ENCODE data around the gene MXRA7. TPM values are rescaled to one million over a fixed set of nuclear protein-coding genes. Genes with fewer than 3 reads are reported as not detected.
A peak's percentile ranks its signal among the peaks of the same experiment; 100 is the strongest.

Gene MXRA7
- total and polyA plus RNA-seq, 2 experiments from 2014 or later, result 48.0 to 625 TPM

DNA sequence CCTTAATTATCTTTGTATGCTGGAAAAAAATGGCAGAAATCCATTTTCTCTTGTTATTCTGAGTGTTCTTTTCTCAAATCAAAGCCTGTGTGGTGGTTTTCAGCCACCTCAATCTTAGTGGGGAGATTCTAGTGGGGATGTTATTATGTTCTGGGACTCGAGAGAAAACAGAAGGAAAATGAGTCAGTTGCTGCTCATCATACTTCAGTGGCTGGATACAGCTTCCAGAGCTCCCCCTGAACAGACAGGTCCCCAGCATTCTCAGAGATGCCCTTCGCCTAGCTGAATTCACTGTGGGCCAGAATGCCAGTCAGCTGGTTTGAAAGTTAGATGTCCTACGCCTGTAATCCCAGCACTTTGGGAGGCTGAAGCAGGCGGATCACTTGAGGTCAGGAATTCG is 75.7 kb downstream of the MXRA7 start:
- Histone ChIP-seq H4K20me1 (ENCODE audit: insufficient read depth) (no peaks in the 10 kb centered on the region), H3K4me2 (ENCODE audit: unreplicated experiment) (peak overlapping the region; percentile 55), H3K27me3 (replicated peaks; ENCODE audit: insufficient read depth) (no peaks in the 10 kb centered on the region), H3K27ac (peak overlapping the region; percentile 63), H3K9ac (0 out of 2 replicates have a peak overlapping the region, but pooled peaks have one; percentile 4), H3K9me2 (ENCODE audit: insufficient read depth) (no peaks in the 10 kb centered on the region), H3K9me3 (ENCODE audit: low read depth) (no peaks in the 10 kb centered on the region), H3K36me3 (ENCODE audit: low read depth) (no peaks in the 10 kb centered on the region), H3F3A (ENCODE audit: insufficient read depth) (peaks cover 13% of the 10 kb centered on the region), H3K4me1 (ENCODE audit: insufficient read depth) (peaks cover 17% of the 10 kb centered on the region), H2AFZ (no peak overlapping the region), H3K79me2 (ENCODE audit: insufficient read depth) (no peaks in the 10 kb centered on the region), H3K4me3 (peak overlapping the region; percentile 3; the same call in 1 of the 2 replicates)
- WGBS, 2 experiments (ENCODE audit: low coverage in 1 of 2, low lambda C conversion rate in 2 of 2, missing lambda C conversion rate in 2 of 2), result 63 to 64% methylated on average over 5 of the region's 5 CpGs
- peak; percentile 63 for DNase-seq
- TF ChIP-seq EZH2phosphoT487 (IDR thresholded peaks at IDR 0.05; ENCODE audit: insufficient read depth, low read depth), result no peak
- no peak for TF ChIP-seq EZH2 (IDR thresholded peaks at IDR 0.05; ENCODE audit: insufficient read depth, poor library complexity, severe bottlenecking)
- in situ Hi-C loops (cut with MboI), result no loop called here

DNA sequence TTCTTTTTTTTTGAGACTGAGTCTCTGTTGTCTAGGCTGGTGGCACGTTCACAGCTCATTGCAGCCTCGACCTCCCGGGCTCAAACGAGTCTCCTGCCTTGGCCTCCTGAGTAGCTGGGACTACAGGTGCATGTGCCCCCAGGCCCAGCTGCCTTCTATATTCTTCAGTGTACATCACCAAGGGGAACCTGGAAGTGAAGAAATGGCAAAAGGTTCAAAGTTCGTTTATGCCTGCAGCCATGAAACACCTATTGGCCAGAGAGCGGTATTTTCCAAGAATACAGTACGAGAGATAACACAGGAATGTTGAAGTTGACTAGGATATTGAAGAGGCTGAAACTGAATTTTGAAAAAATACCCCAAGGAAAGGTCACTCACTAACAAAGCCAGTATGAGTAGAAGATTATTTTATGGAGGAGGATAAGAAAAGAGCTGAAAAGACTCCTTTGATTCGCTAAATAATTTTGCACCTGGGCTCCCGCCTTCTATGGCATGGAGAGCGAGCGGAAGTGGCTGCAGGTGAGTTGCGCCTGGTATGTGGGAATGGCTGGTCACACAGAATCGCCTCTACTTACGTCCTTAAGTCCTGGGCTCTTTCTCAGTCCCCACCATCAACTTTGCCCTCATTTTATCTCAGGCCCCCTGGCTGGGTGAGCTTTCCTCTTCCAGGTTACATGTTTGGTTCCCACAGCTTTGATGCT is 77.0 kb downstream of the MXRA7 start:
- no peaks in the 10 kb centered on the region for H3K79me2 ChIP-seq (ENCODE audit: insufficient read depth)

DNA sequence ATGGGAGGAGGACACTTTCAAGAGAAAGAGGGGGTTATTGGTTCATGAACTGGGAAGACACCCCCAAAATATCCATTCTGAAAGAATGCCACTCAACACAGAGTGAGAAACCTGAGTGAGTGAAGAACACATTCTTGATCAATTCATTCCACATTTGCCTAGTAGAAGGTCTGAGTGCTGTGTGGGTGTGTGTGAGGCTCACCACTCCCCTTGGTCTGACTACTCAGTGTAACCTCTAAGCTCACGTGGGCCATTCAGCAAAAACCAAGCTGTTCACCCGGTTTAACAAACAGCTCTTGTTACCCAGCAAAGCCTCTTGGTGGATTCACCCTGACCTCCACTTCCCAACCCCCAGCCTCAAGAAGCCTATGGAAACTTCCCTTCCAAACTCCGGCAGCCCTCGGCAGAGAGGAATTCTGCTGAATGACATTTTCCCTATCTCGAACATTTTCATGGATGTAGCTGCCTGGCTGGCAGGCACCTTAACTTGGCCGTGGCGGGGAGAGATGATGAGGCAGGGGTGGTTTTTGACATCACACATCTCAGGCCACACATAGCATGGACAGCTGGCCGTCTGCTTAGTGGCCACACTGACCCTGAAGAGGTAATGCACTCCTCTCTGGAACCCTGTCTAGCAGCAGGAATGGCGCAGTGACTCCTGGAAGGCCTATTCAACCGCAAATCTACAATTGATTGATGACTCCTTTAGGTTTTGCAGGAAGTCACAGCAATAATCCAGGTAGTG is 78.8 kb downstream of the MXRA7 start:
- Histone ChIP-seq H3K9me2 (ENCODE audit: insufficient read depth) (no peaks in the 10 kb centered on the region), H3K36me3 (ENCODE audit: low read depth) (no peaks in the 10 kb centered on the region), H3K4me3 (no peak overlapping the region), H2AFZ (no peak overlapping the region), H4K20me1 (ENCODE audit: insufficient read depth) (no peaks in the 10 kb centered on the region), H3K27ac (no peak overlapping the region), H3F3A (ENCODE audit: insufficient read depth) (peaks cover 13% of the 10 kb centered on the region), H3K79me2 (ENCODE audit: insufficient read depth) (no peaks in the 10 kb centered on the region), H3K9me3 (ENCODE audit: low read depth) (no peaks in the 10 kb centered on the region), H3K9ac (no peak overlapping the region), H3K4me2 (ENCODE audit: unreplicated experiment) (no peak overlapping the region), H3K27me3 (replicated peaks; ENCODE audit: insufficient read depth) (no peaks in the 10 kb centered on the region), H3K4me1 (ENCODE audit: insufficient read depth) (peaks cover 17% of the 10 kb centered on the region)
- WGBS, 2 experiments (ENCODE audit: low coverage in 1 of 2, low lambda C conversion rate in 2 of 2, missing lambda C conversion rate in 2 of 2), result 64 to 68% methylated on average over 10 of the region's 10 CpGs
- no peak for TF ChIP-seq EZH2 (IDR thresholded peaks at IDR 0.05; ENCODE audit: insufficient read depth, poor library complexity, severe bottlenecking)
- TF ChIP-seq EZH2phosphoT487 (IDR thresholded peaks at IDR 0.05; ENCODE audit: insufficient read depth, low read depth), result no peak
- peak; percentile 46 for DNase-seq
- in situ Hi-C loops (cut with MboI), result no loop called here

More for the DNA sequence above, 77.0 kb downstream of the MXRA7 start:
- no peak overlapping the region for H3K4me2 ChIP-seq (ENCODE audit: unreplicated experiment)
- TF ChIP-seq EZH2 (IDR thresholded peaks at IDR 0.05; ENCODE audit: insufficient read depth, poor library complexity, severe bottlenecking) (no peak), EZH2phosphoT487 (IDR thresholded peaks at IDR 0.05; ENCODE audit: insufficient read depth, low read depth) (no peak)
- H3K27me3 ChIP-seq (replicated peaks; ENCODE audit: insufficient read depth), result no peaks in the 10 kb centered on the region
- H3K36me3 ChIP-seq (ENCODE audit: low read depth), result no peaks in the 10 kb centered on the region
- no peaks in the 10 kb centered on the region for H3K9me3 ChIP-seq (ENCODE audit: low read depth)
- peaks cover 17% of the 10 kb centered on the region for H3K4me1 ChIP-seq (ENCODE audit: insufficient read depth)
- no peaks in the 10 kb centered on the region for H3K9me2 ChIP-seq (ENCODE audit: insufficient read depth)
- no peak overlapping the region for H3K27ac ChIP-seq
- H2AFZ ChIP-seq, result no peak overlapping the region
- no peak for DNase-seq
- H3K9ac ChIP-seq, result no peak overlapping the region
- H4K20me1 ChIP-seq (ENCODE audit: insufficient read depth), result no peaks in the 10 kb centered on the region
- peaks cover 13% of the 10 kb centered on the region for H3F3A ChIP-seq (ENCODE audit: insufficient read depth)
- in situ Hi-C loops (cut with MboI), result no loop called here
- H3K4me3 ChIP-seq, result no peak overlapping the region
- WGBS, 2 experiments (ENCODE audit: low coverage in 1 of 2, low lambda C conversion rate in 2 of 2, missing lambda C conversion rate in 2 of 2), result 83% methylated on average over 14 of the region's 14 CpGs

DNA sequence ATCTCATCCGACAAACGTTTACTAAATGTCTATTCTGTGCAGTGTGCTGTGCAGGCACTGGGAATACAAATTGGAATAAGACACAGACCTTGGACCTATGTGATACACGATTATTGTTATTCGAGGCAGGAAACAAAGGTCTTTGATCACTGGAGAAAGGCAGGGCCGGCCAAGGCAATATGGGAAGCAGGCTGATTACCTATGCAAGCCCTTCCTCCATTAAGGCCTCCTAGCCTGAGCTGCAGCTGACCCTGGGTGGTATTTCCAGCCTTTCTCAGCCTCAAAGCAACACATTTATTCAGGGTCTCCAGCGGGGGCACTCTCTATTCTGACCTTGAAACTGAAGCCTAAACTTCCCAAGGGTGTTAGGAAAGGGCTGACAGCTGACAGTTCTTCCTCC is 80.6 kb downstream of the MXRA7 start:
- H3K27me3 ChIP-seq (replicated peaks; ENCODE audit: insufficient read depth), result no peaks in the 10 kb centered on the region
- H3K4me2 ChIP-seq (ENCODE audit: unreplicated experiment), result no peak overlapping the region
- no peaks in the 10 kb centered on the region for H3K9me2 ChIP-seq (ENCODE audit: insufficient read depth)
- peaks cover 5% of the 10 kb centered on the region for H3K4me1 ChIP-seq (ENCODE audit: insufficient read depth)
- no peak for TF ChIP-seq EZH2phosphoT487 (IDR thresholded peaks at IDR 0.05; ENCODE audit: insufficient read depth, low read depth)
- no peak for TF ChIP-seq EZH2 (IDR thresholded peaks at IDR 0.05; ENCODE audit: insufficient read depth, poor library complexity, severe bottlenecking)
- no peak overlapping the region for H3K27ac ChIP-seq
- H3K9ac ChIP-seq, result no peak overlapping the region
- H3F3A ChIP-seq (ENCODE audit: insufficient read depth), result peaks cover 6% of the 10 kb centered on the region
- in situ Hi-C loops (cut with MboI), result no loop called here
- 49 to 54% methylated on average over 6 of the region's 6 CpGs for WGBS, 2 experiments (ENCODE audit: low coverage in 1 of 2, low lambda C conversion rate in 2 of 2, missing lambda C conversion rate in 2 of 2)
- no peaks in the 10 kb centered on the region for H3K79me2 ChIP-seq (ENCODE audit: insufficient read depth)
- no peaks in the 10 kb centered on the region for H3K9me3 ChIP-seq (ENCODE audit: low read depth)
- DNase-seq, result no peak
- no peak overlapping the region for H3K4me3 ChIP-seq
- H4K20me1 ChIP-seq (ENCODE audit: insufficient read depth), result no peaks in the 10 kb centered on the region
- no peaks in the 10 kb centered on the region for H3K36me3 ChIP-seq (ENCODE audit: low read depth)
- H2AFZ ChIP-seq, result no peak overlapping the region

MicroRNAs within 50 kb of the gene (microRNA counts, 767-probe panel; counts per million panel counts)
- microRNA hsa-miR-636, result 447 counts per million, percentile 86 among the panel's probes with 10 or more counts

Small RNA genes within 50 kb of the gene (microRNA-seq; reads per million reads assigned to microRNA genes)
- gene MIR636 (ENCODE audit: borderline number of aligned reads), result 3.1 reads per million

Small RNA genes within 50 kb of the gene (small RNA-seq; reads per million reads assigned to genes)
- gene AC005837.3 (ENCODE audit: low read depth, low replicate concordance) (not detected), gene RF02271 (ENCODE audit: low read depth, low replicate concordance) (not detected), gene RNU6-227P (ENCODE audit: low read depth, low replicate concordance) (not detected), gene RNU6-97P (ENCODE audit: low read depth, low replicate concordance) (not detected), gene RNY4P36 (ENCODE audit: low read depth, low replicate concordance) (1.1 reads per million, percentile 45 among the genes with 10 or more reads in this experiment)

Other genes starting within 250 kb of the MXRA7 start
- gene AANAT, start 243.4 kb downstream of the MXRA7 start, total RNA-seq (2014; rRNA removed; shearing (Covaris generic)), result not detected in 2 replicates
- 0.72 TPM in 1 of 2 replicates, not detected in the other for gene AANAT, start 243.4 kb downstream of the MXRA7 start, polyA plus RNA-seq (2016; fragmentation: Nextera tagmentation; extraction: Ambion mirVana)
- gene RHBDF2, start 209.5 kb downstream of the MXRA7 start, total RNA-seq (2014; rRNA removed; shearing (Covaris generic)), result 8.9 and 10.0 TPM in 2 replicates
- 12.7 and 12.9 TPM in 2 replicates for gene RHBDF2, start 209.5 kb downstream of the MXRA7 start, polyA plus RNA-seq (2016; fragmentation: Nextera tagmentation; extraction: Ambion mirVana)
- 6.3 and 8.3 TPM in 2 replicates for gene CYGB, start 173.3 kb downstream of the MXRA7 start, total RNA-seq (2014; rRNA removed; shearing (Covaris generic))
- 1.1 and 1.6 TPM in 2 replicates for gene CYGB, start 173.3 kb downstream of the MXRA7 start, polyA plus RNA-seq (2016; fragmentation: Nextera tagmentation; extraction: Ambion mirVana)
- 1.5 and 3.4 TPM in 2 replicates for gene PRCD, start 170.9 kb downstream of the MXRA7 start, total RNA-seq (2014; rRNA removed; shearing (Covaris generic))
- gene PRCD, start 170.9 kb downstream of the MXRA7 start, polyA plus RNA-seq (2016; fragmentation: Nextera tagmentation; extraction: Ambion mirVana), result 0.43 and 0.93 TPM in 2 replicates
- 0.65 and 1.4 TPM in 2 replicates for gene ST6GALNAC2, start 125.1 kb downstream of the MXRA7 start, total RNA-seq (2014; rRNA removed; shearing (Covaris generic))
- 0.96 and 1.0 TPM in 2 replicates for gene ST6GALNAC2, start 125.1 kb downstream of the MXRA7 start, polyA plus RNA-seq (2016; fragmentation: Nextera tagmentation; extraction: Ambion mirVana)
- gene ST6GALNAC1, start 67.2 kb downstream of the MXRA7 start, total RNA-seq (2014; rRNA removed; shearing (Covaris generic)), result not detected in 2 replicates
- gene ST6GALNAC1, start 67.2 kb downstream of the MXRA7 start, polyA plus RNA-seq (2016; fragmentation: Nextera tagmentation; extraction: Ambion mirVana), result not detected in 2 replicates
- gene JMJD6, start 15.6 kb upstream of the MXRA7 start, total RNA-seq (2014; rRNA removed; shearing (Covaris generic)), result 19.0 and 33.3 TPM in 2 replicates
- gene JMJD6, start 15.6 kb upstream of the MXRA7 start, polyA plus RNA-seq (2016; fragmentation: Nextera tagmentation; extraction: Ambion mirVana), result 40.0 and 41.5 TPM in 2 replicates
- 22.5 and 35.6 TPM in 2 replicates for gene METTL23, start 15.9 kb upstream of the MXRA7 start, total RNA-seq (2014; rRNA removed; shearing (Covaris generic))
- gene METTL23, start 15.9 kb upstream of the MXRA7 start, polyA plus RNA-seq (2016; fragmentation: Nextera tagmentation; extraction: Ambion mirVana), result 49.9 and 54.8 TPM in 2 replicates
- 147 and 165 TPM in 2 replicates for gene SRSF2, start 26.4 kb upstream of the MXRA7 start, total RNA-seq (2014; rRNA removed; shearing (Covaris generic))
- 116 and 123 TPM in 2 replicates for gene SRSF2, start 26.4 kb upstream of the MXRA7 start, polyA plus RNA-seq (2016; fragmentation: Nextera tagmentation; extraction: Ambion mirVana)
- 29.8 and 30.6 TPM in 2 replicates for gene MFSD11, start 27.2 kb upstream of the MXRA7 start, total RNA-seq (2014; rRNA removed; shearing (Covaris generic))
- gene MFSD11, start 27.2 kb upstream of the MXRA7 start, polyA plus RNA-seq (2016; fragmentation: Nextera tagmentation; extraction: Ambion mirVana), result 24.2 TPM in 2 replicates
- 0.11 TPM in 1 of 2 replicates, not detected in the other for gene MGAT5B, start 157.4 kb upstream of the MXRA7 start, total RNA-seq (2014; rRNA removed; shearing (Covaris generic))
- 0.16 TPM in 1 of 2 replicates, not detected in the other for gene MGAT5B, start 157.4 kb upstream of the MXRA7 start, polyA plus RNA-seq (2016; fragmentation: Nextera tagmentation; extraction: Ambion mirVana)